Progenitor cell of endocrine pancreas (in vitro differentiated cells): Measurements from ENCODE around the gene IRAK2. TPM values are rescaled to one million over a fixed set of nuclear protein-coding genes. Genes with fewer than 3 reads are reported as not detected.
A peak's percentile ranks its signal among the peaks of the same experiment; 100 is the strongest.

Experiments used
- DNase-seq: peaks from one replicate; pipeline ENCODE4 v3.0.0; 2021; ENCODE audit warnings: low spot score; ENCODE audit not compliant: unreplicated experiment
- H3K27ac Mint-ChIP-seq: 2 replicates; pipeline ENCODE4 v1.8.0; 2021; ENCODE audit warnings: mild to moderate bottlenecking, moderate library complexity, mixed read lengths
- H3K27me3 Mint-ChIP-seq: 2 replicates; pipeline ENCODE4 v1.8.0; 2021; ENCODE audit warnings: mixed read lengths
- H3K36me3 Mint-ChIP-seq: 2 replicates; pipeline ENCODE4 v1.8.0; 2022; ENCODE audit warnings: mixed read lengths; ENCODE audit not compliant: insufficient read depth
- H3K4me1 Mint-ChIP-seq: 2 replicates; pipeline ENCODE4 v1.8.0; 2021; ENCODE audit warnings: low read depth, mixed read lengths
- H3K4me3 Mint-ChIP-seq: 2 replicates; pipeline ENCODE4 v1.8.0; 2021; ENCODE audit warnings: low read depth, mild to moderate bottlenecking, moderate library complexity, mixed read lengths
- H3K9me3 Mint-ChIP-seq: 2 replicates; pipeline ENCODE4 v1.8.0; 2021; ENCODE audit warnings: low read depth, mixed read lengths
- total RNA-seq: library from RNA; stranded (reverse); gene quantifications from 2 replicates; pipeline ENCODE4 v1.2.1, GENCODE V29; 2021
- TF ChIP-seq, protein P1 (sequence below): fragments of 200-600 bp; sonication (generic); IDR thresholded peaks from one replicate; pipeline ENCODE4 v1.5.0; 2021; ENCODE audit warnings: antibody characterized with exemption, mild to moderate bottlenecking; ENCODE audit not compliant: unreplicated experiment

IRAK2 gene
- total RNA-seq, 1 donor from 2014 or later: 0.36 TPM

DNA sequence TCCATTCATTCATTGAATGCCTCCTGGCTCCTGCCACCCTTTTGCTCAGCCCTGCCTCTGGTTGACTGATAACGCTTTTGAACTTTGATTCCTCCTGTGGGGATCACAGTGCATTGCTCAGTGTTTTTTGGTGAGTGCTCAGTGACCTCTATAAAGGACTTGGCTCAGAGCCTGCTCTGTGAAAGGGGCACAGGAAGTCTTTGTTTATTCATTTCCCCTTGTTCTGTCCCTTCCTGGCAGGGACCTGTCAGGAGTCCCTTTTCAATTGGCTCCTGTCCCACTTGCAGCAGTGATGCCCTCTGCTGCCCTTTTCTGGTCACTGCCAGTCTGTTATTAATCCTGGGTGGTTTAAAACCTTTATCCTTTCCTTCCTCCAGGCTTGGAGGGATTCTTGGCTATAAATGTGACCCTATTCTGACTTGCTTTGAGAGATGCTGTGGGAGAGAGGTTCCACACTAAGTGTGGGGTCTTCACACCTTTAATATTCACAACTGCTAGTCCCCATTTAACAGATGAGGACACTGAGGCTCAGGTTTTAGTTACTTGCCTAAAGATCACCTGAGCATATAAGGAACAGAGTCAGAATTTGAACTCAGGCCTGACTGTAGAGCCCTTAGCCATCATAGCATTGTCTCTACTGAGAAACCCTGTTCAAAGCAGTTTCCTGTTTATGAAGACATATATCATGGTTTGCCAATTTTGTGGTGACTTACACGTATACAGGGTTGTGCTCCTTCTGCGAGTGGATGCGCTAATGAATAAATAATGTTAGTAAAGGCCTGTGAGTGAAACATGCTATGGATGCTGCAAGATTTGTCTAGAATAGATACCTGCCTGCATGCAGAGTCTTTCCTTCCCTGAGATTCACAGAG lies 60.3 kb downstream of the IRAK2 start:
- Mint-ChIP-seq H3K9me3 (no peaks in the 10 kb centered on the region), H3K4me1 (peaks cover 2% of the 10 kb centered on the region), H3K27ac (peak overlapping the region; percentile 23), H3K4me3 (no peak overlapping the region), H3K27me3 (no peaks in the 10 kb centered on the region), H3K36me3 (no peaks in the 10 kb centered on the region)
- TF ChIP-seq, protein P1, sequence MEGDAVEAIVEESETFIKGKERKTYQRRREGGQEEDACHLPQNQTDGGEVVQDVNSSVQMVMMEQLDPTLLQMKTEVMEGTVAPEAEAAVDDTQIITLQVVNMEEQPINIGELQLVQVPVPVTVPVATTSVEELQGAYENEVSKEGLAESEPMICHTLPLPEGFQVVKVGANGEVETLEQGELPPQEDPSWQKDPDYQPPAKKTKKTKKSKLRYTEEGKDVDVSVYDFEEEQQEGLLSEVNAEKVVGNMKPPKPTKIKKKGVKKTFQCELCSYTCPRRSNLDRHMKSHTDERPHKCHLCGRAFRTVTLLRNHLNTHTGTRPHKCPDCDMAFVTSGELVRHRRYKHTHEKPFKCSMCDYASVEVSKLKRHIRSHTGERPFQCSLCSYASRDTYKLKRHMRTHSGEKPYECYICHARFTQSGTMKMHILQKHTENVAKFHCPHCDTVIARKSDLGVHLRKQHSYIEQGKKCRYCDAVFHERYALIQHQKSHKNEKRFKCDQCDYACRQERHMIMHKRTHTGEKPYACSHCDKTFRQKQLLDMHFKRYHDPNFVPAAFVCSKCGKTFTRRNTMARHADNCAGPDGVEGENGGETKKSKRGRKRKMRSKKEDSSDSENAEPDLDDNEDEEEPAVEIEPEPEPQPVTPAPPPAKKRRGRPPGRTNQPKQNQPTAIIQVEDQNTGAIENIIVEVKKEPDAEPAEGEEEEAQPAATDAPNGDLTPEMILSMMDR: peak; percentile 71
- peak; percentile 25 for DNase-seq

DNA sequence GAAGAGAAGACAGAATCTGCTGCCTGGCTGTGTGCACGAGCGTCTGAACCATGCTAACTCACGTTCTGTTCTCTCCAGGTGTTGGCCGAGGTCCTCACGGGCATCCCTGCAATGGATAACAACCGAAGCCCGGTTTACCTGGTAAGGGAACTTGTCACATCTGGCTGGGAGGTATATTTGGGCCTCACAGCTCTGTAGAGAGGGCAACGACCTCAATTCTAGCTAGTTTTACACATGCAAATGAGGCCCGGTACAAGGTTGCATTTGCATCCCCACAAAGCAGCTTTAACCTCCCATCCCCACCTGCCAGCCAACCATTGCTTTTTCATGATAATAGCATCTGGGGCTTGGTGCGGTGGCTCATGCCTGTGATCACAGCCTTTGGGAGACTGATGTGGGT lies 61.6 kb downstream of the IRAK2 start:
- no peak for DNase-seq
- no peak overlapping the region for H3K4me3 Mint-ChIP-seq
- H3K27me3 Mint-ChIP-seq: no peaks in the 10 kb centered on the region
- peaks cover 2% of the 10 kb centered on the region for H3K4me1 Mint-ChIP-seq
- H3K27ac Mint-ChIP-seq: no peak overlapping the region
- no peaks in the 10 kb centered on the region for H3K9me3 Mint-ChIP-seq
- H3K36me3 Mint-ChIP-seq: no peaks in the 10 kb centered on the region
- TF ChIP-seq, protein P1: no peak

DNA sequence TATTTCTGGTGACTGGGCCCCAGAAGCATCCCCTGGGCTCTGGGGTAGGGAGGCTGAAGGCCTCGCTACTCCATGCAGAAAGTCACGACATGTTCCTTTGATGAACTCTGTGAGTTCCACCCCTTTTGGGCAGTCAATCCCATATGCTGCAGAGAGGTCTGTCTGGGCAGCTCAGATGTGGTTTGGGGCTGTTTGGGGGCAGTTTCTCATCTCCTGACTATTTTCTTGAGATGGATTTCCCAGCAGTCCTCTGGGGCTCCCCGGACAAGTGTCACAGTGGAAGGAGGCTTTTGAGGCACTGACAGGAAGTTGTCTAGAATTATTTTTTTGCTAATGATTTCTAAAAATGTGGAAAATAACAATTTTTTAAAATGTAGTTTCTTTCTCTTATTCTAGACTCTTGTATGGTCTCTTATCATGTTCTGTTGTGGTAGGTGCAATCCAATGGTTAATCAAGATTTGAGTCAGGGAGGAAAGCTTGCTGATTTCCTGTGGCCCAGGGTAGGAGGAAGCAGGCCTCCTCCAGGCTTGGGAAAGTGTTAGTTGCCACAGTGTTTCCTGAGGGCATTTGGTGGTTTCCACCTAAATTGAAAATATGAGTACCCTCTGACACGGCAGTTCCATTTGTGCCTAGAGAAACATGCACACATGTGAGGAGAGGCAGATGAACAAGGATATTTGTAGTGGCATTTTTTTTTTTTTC lies 63.7 kb downstream of the IRAK2 start:
- peaks cover 2% of the 10 kb centered on the region for H3K4me1 Mint-ChIP-seq
- TF ChIP-seq, protein P1: no peak
- H3K9me3 Mint-ChIP-seq: no peaks in the 10 kb centered on the region
- no peaks in the 10 kb centered on the region for H3K27me3 Mint-ChIP-seq
- no peak overlapping the region for H3K4me3 Mint-ChIP-seq
- H3K27ac Mint-ChIP-seq: peak overlapping the region; percentile 33
- no peak for DNase-seq
- no peaks in the 10 kb centered on the region for H3K36me3 Mint-ChIP-seq

DNA sequence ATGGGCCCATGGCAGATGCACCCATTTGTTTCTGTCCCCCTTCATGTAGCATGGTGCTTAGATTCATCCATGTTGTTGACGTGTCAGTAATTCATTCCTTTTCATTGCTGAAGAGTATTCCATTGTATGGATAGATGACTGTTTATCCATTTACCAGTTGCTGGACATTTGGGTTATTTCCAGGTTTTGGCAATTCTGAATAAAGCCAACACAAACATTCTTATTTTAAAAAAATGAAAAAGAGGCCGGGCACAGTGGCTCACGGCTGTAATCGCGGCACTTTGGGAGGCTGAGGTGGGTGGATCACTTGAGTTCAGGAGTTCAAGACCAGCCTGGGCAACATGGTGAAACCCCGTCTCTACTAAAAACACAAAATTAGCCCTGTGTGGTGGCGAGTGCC lies 64.9 kb downstream of the IRAK2 start:
- TF ChIP-seq, protein P1: no peak
- H3K4me1 Mint-ChIP-seq: peaks cover 2% of the 10 kb centered on the region
- H3K9me3 Mint-ChIP-seq: no peaks in the 10 kb centered on the region
- no peak overlapping the region for H3K27ac Mint-ChIP-seq
- no peak overlapping the region for H3K4me3 Mint-ChIP-seq
- no peaks in the 10 kb centered on the region for H3K36me3 Mint-ChIP-seq
- no peak for DNase-seq
- no peaks in the 10 kb centered on the region for H3K27me3 Mint-ChIP-seq

DNA sequence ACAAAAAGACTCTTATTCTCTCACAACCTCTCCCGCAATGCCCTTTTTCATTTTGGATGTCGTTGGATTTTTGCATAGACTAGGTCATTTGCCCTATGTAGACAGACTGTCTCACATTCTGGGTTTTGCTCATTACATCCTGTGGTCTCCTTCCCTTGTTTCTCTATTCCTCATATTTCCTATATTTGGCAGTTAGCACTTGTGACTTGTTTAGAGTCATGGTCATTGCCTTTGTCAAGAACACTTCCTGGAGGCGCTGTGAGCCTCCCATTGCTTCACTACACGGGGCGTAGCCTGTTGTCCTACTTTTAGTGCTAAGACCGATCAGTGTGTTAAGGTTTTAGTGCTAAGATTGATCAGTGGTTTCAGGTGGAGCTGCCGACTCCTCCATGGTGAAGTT lies 67.4 kb downstream of the IRAK2 start:
- Mint-ChIP-seq H3K27ac (no peak overlapping the region), H3K4me1 (no peaks in the 10 kb centered on the region), H3K9me3 (no peaks in the 10 kb centered on the region), H3K4me3 (no peak overlapping the region), H3K27me3 (no peaks in the 10 kb centered on the region), H3K36me3 (no peaks in the 10 kb centered on the region)
- no peak for DNase-seq
- TF ChIP-seq, protein P1: no peak
